A673 (cell line): Measurements from ENCODE around the gene PSMG4. TPM values are rescaled to one million over a fixed set of nuclear protein-coding genes. Genes with fewer than 3 reads are reported as not detected.

Source experiments
- BruUV-seq: library from RNA; stranded (reverse); fragments of 400-500 nt; replicated peaks from 2 replicates; lab custom pipeline; 2021; lab: Mats Ljungman, UMichigan
- CTCF ChIA-PET: fragments of 300-600 bp; sonication (Branson Sonifier 250); formaldehyde crosslinking; loops from one replicate; lab custom pipeline; 2022; ENCODE audit warnings: antibody characterized with exemption; lab: Charles Lee
- POLR2A ChIA-PET: fragments of 300-600 bp; sonication (Branson Sonifier 250); formaldehyde crosslinking; loops from one replicate; lab custom pipeline; 2022; ENCODE audit warnings: antibody characterized with exemption; ENCODE audit not compliant: low non-redundant PET; lab: Charles Lee
- DNase-seq: peaks from one replicate; pipeline ENCODE4 v3.0.0-alpha.2; 2015; ENCODE audit warnings: low spot score
- H3K27ac ChIP-seq: fragments of 200-600 bp; sonication (generic); 2 replicates; pipeline ENCODE4 v1.5.1; 2016; ENCODE audit warnings: mixed run types, low read depth, mild to moderate bottlenecking, mixed read lengths, antibody characterized with exemption, low read length; ENCODE audit not compliant: poor library complexity, severe bottlenecking
- H3K27me3 ChIP-seq: fragments of 200-600 bp; sonication (generic); replicated peaks from 2 replicates; pipeline ENCODE4 v1.6.1; 2017; ENCODE audit warnings: mixed run types, low read depth, mild to moderate bottlenecking, mixed read lengths, antibody characterized with exemption, low read length; ENCODE audit not compliant: insufficient read depth, poor library complexity
- H3K36me3 ChIP-seq: fragments of 200-600 bp; sonication (generic); 2 replicates; pipeline ENCODE4 v1.6.1; 2016; ENCODE audit warnings: mixed run types, mild to moderate bottlenecking, mixed read lengths, antibody characterized with exemption, low read length; ENCODE audit not compliant: insufficient read depth, poor library complexity, severe bottlenecking
- H3K4me1 ChIP-seq: fragments of 200-600 bp; sonication (generic); 2 replicates; pipeline ENCODE4 v1.6.1; 2017; ENCODE audit warnings: mixed run types, mild to moderate bottlenecking, mixed read lengths, antibody characterized with exemption, low read length; ENCODE audit not compliant: insufficient read depth, poor library complexity, severe bottlenecking
- H3K4me3 ChIP-seq: fragments of 200-600 bp; sonication (generic); 2 replicates; pipeline ENCODE4 v1.5.1; 2016; ENCODE audit warnings: low read depth, mixed run types, mild to moderate bottlenecking, mixed read lengths, low read length; ENCODE audit not compliant: poor library complexity, severe bottlenecking
- H3K9me3 ChIP-seq: fragments of 200-600 bp; sonication (generic); 2 replicates; pipeline ENCODE4 v1.6.1; 2016; ENCODE audit warnings: mixed run types, low read depth, mild to moderate bottlenecking, mixed read lengths, antibody characterized with exemption, low read length; ENCODE audit not compliant: poor library complexity, severe bottlenecking
- CTCF ChIP-seq: fragments of 300-800, 200-600 bp; sonication (generic); conservative IDR thresholded peaks from 2 replicates; pipeline ENCODE4 v1.5.1; 2017; ENCODE audit warnings: low read depth, mild to moderate bottlenecking, antibody characterized with exemption, low read length, moderate library complexity, mixed read lengths
- EZH2 ChIP-seq: fragments of 200-600 bp; sonication (generic); IDR thresholded peaks from 2 replicates; pipeline ENCODE4 v1.6.1; 2017; ENCODE audit warnings: borderline replicate concordance, low read depth, mild to moderate bottlenecking, mixed read lengths, antibody characterized with exemption, low read length; ENCODE audit not compliant: poor library complexity, severe bottlenecking
- intact Hi-C: fragments of 100-400 bp; cut with micrococcal nuclease; formaldehyde crosslinking; loops from one replicate; pipeline ENCODE4 v1.10.0; 2022; ENCODE audit not compliant: unreplicated experiment
- total RNA-seq: library from RNA; stranded (reverse); gene quantifications from 2 replicates; pipeline ENCODE4 v1.2.3, GENCODE V29; 2021

Gene PSMG4
- total RNA-seq, 1 experiment from 2014 or later = 34.4 TPM

DNA sequence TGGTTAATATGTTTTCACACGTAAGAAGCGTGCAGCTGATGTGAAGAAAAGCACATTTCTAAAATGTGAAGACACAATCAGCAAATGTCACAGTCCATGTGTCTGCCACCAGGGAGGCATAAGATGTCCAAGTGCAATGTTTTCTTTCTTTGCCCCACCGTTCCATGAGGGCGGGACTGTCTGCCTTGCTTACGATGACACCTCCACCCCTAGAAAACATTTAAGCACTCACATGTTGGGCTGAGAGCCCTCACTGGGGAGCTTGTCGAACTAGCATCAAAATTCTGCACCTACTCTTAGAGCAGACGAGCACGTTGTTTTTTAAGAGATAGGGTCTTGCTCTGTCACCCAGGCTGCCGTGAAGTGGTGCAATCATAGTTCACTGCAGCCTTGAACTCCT is 57.6 kb downstream of the PSMG4 start:
- H3K9me3 ChIP-seq = no peaks in the 10 kb centered on the region
- CTCF ChIA-PET = no interaction called here
- TF ChIP-seq CTCF (no peak), EZH2 (no peak)
- no peak overlapping the region for H3K4me3 ChIP-seq
- no peak for DNase-seq
- intact Hi-C loops = no loop called here
- H3K4me1 ChIP-seq = no peaks in the 10 kb centered on the region
- H3K36me3 ChIP-seq = no peaks in the 10 kb centered on the region
- POLR2A ChIA-PET = no interaction called here
- H3K27me3 ChIP-seq = no peaks in the 10 kb centered on the region
- H3K27ac ChIP-seq = no peak overlapping the region
- BruUV-seq = no TSS peak

GRCh38 chr6:3316818-3317217 is 58.1 kb downstream of the PSMG4 start:
- ChIA-PET POLR2A (no interaction called here), CTCF (no interaction called here)
- no peak for DNase-seq
- intact Hi-C loops = no loop called here
- Histone ChIP-seq H3K27ac (no peak overlapping the region), H3K36me3 (no peaks in the 10 kb centered on the region), H3K27me3 (no peaks in the 10 kb centered on the region), H3K4me1 (no peaks in the 10 kb centered on the region), H3K9me3 (no peaks in the 10 kb centered on the region), H3K4me3 (no peak overlapping the region)
- BruUV-seq = no TSS peak
- TF ChIP-seq EZH2 (no peak), CTCF (no peak)

Other genes starting within 250 kb of the PSMG4 start
- gene RIPK1, start 190.5 kb upstream of the PSMG4 start, total RNA-seq = 11.4 and 15.0 TPM in 2 replicates
- 30.8 and 37.4 TPM in 2 replicates for gene BPHL, start 140.2 kb upstream of the PSMG4 start, total RNA-seq
- gene TUBB2A, start 101.4 kb upstream of the PSMG4 start, total RNA-seq = 93.9 and 112 TPM in 2 replicates
- gene TUBB2B, start 31.3 kb upstream of the PSMG4 start, total RNA-seq = 144 and 158 TPM in 2 replicates
- 6.2 TPM in 2 replicates for gene SLC22A23, start 198.1 kb downstream of the PSMG4 start, total RNA-seq